OCI-M2 (cell line): ENCODE data around the gene FBH1.
"Not testable (repeated sequence)": the region's sequence is repeated elsewhere in the genome, so short reads cannot be mapped to it uniquely, and the experiment has no call there.

Source experiments
- DNase-seq: peaks from one replicate; lab custom pipeline; 2025; ENCODE audit not compliant: unreplicated experiment; lab: John Stamatoyannopoulos, UW

Gene FBH1

GRCh38 chr10:5873515-5873995, 16.5 kb upstream of the FBH1 start:
- DNase-seq: peak; percentile 70

- no peak for DNase-seq
Observed at GRCh38 chr10:5876181-5876768, 13.8 kb upstream of the FBH1 start.

GRCh38 chr10:5877041-5877440, 13.0 kb upstream of the FBH1 start:
- not testable (repeated sequence) for DNase-seq

GRCh38 chr10:5882961-5883360, 7.1 kb upstream of the FBH1 start:
- no peak for DNase-seq

GRCh38 chr10:5885619-5886018, 4.4 kb upstream of the FBH1 start:
- no peak for DNase-seq

- no peak for DNase-seq
Observed at GRCh38 chr10:5887029-5887428, 3.0 kb upstream of the FBH1 start.

GRCh38 chr10:5887641-5888040, 2.4 kb upstream of the FBH1 start:
- no peak for DNase-seq

GRCh38 chr10:5888351-5888750, 1.7 kb upstream of the FBH1 start:
- DNase-seq: no peak

- DNase-seq: no peak
Observed at GRCh38 chr10:5888843-5889623, 1.0 kb upstream of the FBH1 start.

- no peak for DNase-seq
Observed at GRCh38 chr10:5890452-5890915, 441 bp downstream of the FBH1 start.

- no peak for DNase-seq
Observed at GRCh38 chr10:5891009-5891408, 966 bp downstream of the FBH1 start.

- DNase-seq: no peak
Observed at GRCh38 chr10:5892007-5892406, 2.0 kb downstream of the FBH1 start.

GRCh38 chr10:5893321-5893720, 3.3 kb downstream of the FBH1 start:
- no peak for DNase-seq

GRCh38 chr10:5894403-5894802, 4.4 kb downstream of the FBH1 start:
- DNase-seq: no peak

- no peak for DNase-seq
Observed at GRCh38 chr10:5894873-5895272, 4.8 kb downstream of the FBH1 start.

GRCh38 chr10:5895365-5895764, 5.3 kb downstream of the FBH1 start:
- DNase-seq: no peak

- no peak for DNase-seq
Observed at GRCh38 chr10:5895804-5896203, 5.8 kb downstream of the FBH1 start.

- no peak for DNase-seq
Observed at GRCh38 chr10:5896208-5897052, 6.4 kb downstream of the FBH1 start.

GRCh38 chr10:5897053-5897340, 7.0 kb downstream of the FBH1 start:
- no peak for DNase-seq

GRCh38 chr10:5897504-5897903, 7.5 kb downstream of the FBH1 start:
- DNase-seq: no peak

GRCh38 chr10:5898163-5898562, 8.1 kb downstream of the FBH1 start:
- no peak for DNase-seq

- no peak for DNase-seq
Observed at GRCh38 chr10:5900247-5900646, 10.2 kb downstream of the FBH1 start.
